DND-41 (cell line): ENCODE measurements around the gene PLOD2.

Experiments
- ATAC-seq: fragments of 200-7000 bp; cut with Tn5 transposase; 3 replicates; pipeline ENCODE4 v1.9.1; 2021; ENCODE audit warnings: low read depth; ENCODE audit not compliant: insufficient read depth
- DNase-seq: peaks from one replicate; pipeline ENCODE4 v3.0.0-alpha.2; 2020
- H2AFZ ChIP-seq: 2 replicates; pipeline ENCODE4 v1.6.0; 2012; ENCODE audit warnings: low read depth, low read length
- H3K27ac ChIP-seq: 2 replicates; pipeline ENCODE4 v1.5.1; 2012; ENCODE audit warnings: low read length, inconsistent platforms
- H3K27me3 ChIP-seq: fragments of 200-600 bp; sonication (generic); 2 replicates; pipeline ENCODE4 v1.6.0; 2012; ENCODE audit warnings: low read length, mild to moderate bottlenecking, inconsistent platforms; ENCODE audit not compliant: insufficient read depth, poor library complexity
- H3K36me3 ChIP-seq: 2 replicates; pipeline ENCODE4 v1.5.1; 2012; ENCODE audit warnings: low read length, inconsistent platforms; ENCODE audit not compliant: insufficient read depth
- H3K4me1 ChIP-seq: 2 replicates; pipeline ENCODE4 v1.5.1; 2012; ENCODE audit warnings: mild to moderate bottlenecking, low read length; ENCODE audit not compliant: insufficient read depth
- H3K4me2 ChIP-seq: 2 replicates; pipeline ENCODE4 v1.6.0; 2012; ENCODE audit warnings: mild to moderate bottlenecking, moderate library complexity, low read length, inconsistent platforms; ENCODE audit not compliant: insufficient read depth
- H3K4me3 ChIP-seq, 2 experiments: fragments of 200-600 bp in 1 of 2; shearing (Covaris generic) in 1 of 2; 2 replicates each; pipeline ENCODE4 v1.5.1; 2012 to 2016; ENCODE audit warnings: inconsistent platforms in 2 of 2, low read length in 2 of 2, mild to moderate bottlenecking in 2 of 2, low read depth in 1 of 2, moderate library complexity in 1 of 2
- H3K79me2 ChIP-seq: 2 replicates; pipeline ENCODE4 v1.6.0; 2012; ENCODE audit warnings: low read length, inconsistent platforms; ENCODE audit not compliant: insufficient read depth
- H3K9ac ChIP-seq: 2 replicates; pipeline ENCODE4 v1.6.0; 2012; ENCODE audit warnings: low read depth, mild to moderate bottlenecking, inconsistent platforms, low read length, moderate library complexity
- H3K9me3 ChIP-seq: 2 replicates; pipeline ENCODE4 v1.5.1; 2012; ENCODE audit warnings: low read length, moderate library complexity, mild to moderate bottlenecking, inconsistent platforms; ENCODE audit not compliant: insufficient read depth, severe bottlenecking
- H4K20me1 ChIP-seq: 2 replicates; pipeline ENCODE4 v1.6.0; 2012; ENCODE audit warnings: low read length; ENCODE audit not compliant: insufficient read depth
- CTCF ChIP-seq: IDR thresholded peaks from 2 replicates; pipeline ENCODE4 v1.5.1; 2012; ENCODE audit warnings: borderline replicate concordance, low read length, moderate library complexity, mild to moderate bottlenecking; ENCODE audit not compliant: poor library complexity, severe bottlenecking; ENCODE audit errors: extremely low read depth
- EZH2 ChIP-seq: IDR thresholded peaks from 3 replicates; pipeline ENCODE4 v1.6.1; 2012; ENCODE audit warnings: borderline replicate concordance, low read depth, mild to moderate bottlenecking, moderate library complexity, low read length, inconsistent platforms; ENCODE audit not compliant: severe bottlenecking

PLOD2 gene

GRCh38 chr3:146087116-146087515 is 73.9 kb downstream of the PLOD2 start:
- Histone ChIP-seq H3K9me3 (no peaks in the 10 kb centered on the region), H3K4me3 (no peak overlapping the region), H4K20me1 (no peaks in the 10 kb centered on the region), H3K79me2 (no peaks in the 10 kb centered on the region), H3K4me2 (no peak overlapping the region), H3K27me3 (no peaks in the 10 kb centered on the region), H2AFZ (no peak overlapping the region), H3K27ac (no peak overlapping the region), H3K9ac (no peak overlapping the region), H3K4me1 (no peaks in the 10 kb centered on the region), H3K36me3 (no peaks in the 10 kb centered on the region)
- TF ChIP-seq EZH2 (no peak), CTCF (no peak)
- no peak for DNase-seq
- no peak for ATAC-seq

GRCh38 chr3:146086211-146086610 is 74.8 kb downstream of the PLOD2 start:
- Histone ChIP-seq H2AFZ (no peak overlapping the region), H3K27ac (no peak overlapping the region), H4K20me1 (no peaks in the 10 kb centered on the region), H3K4me2 (no peak overlapping the region), H3K9ac (no peak overlapping the region), H3K4me1 (no peaks in the 10 kb centered on the region), H3K36me3 (no peaks in the 10 kb centered on the region), H3K4me3 (no peak overlapping the region), H3K9me3 (no peaks in the 10 kb centered on the region), H3K27me3 (no peaks in the 10 kb centered on the region), H3K79me2 (no peaks in the 10 kb centered on the region)
- DNase-seq, result no peak
- no peak for TF ChIP-seq EZH2
- TF ChIP-seq CTCF, result no peak
- ATAC-seq, result no peak

- H3K79me2 ChIP-seq, result no peaks in the 10 kb centered on the region
- DNase-seq, result no peak
- H2AFZ ChIP-seq, result no peak overlapping the region
- no peak overlapping the region for H3K9ac ChIP-seq
- H3K4me1 ChIP-seq, result no peaks in the 10 kb centered on the region
- no peaks in the 10 kb centered on the region for H3K27me3 ChIP-seq
- H3K4me2 ChIP-seq, result no peak overlapping the region
- no peak for TF ChIP-seq CTCF
- H3K9me3 ChIP-seq, result no peaks in the 10 kb centered on the region
- no peak overlapping the region for H3K27ac ChIP-seq
- no peaks in the 10 kb centered on the region for H4K20me1 ChIP-seq
- no peak overlapping the region for H3K4me3 ChIP-seq
- no peaks in the 10 kb centered on the region for H3K36me3 ChIP-seq
- ATAC-seq, result no peak
Observed at GRCh38 chr3:146085678-146086077, 75.3 kb downstream of the PLOD2 start.

- no peak for ATAC-seq
- Histone ChIP-seq H3K9ac (no peak overlapping the region), H3K4me3 (no peak overlapping the region), H3K79me2 (no peaks in the 10 kb centered on the region), H3K27ac (no peak overlapping the region), H3K4me1 (no peaks in the 10 kb centered on the region), H3K9me3 (no peaks in the 10 kb centered on the region), H3K4me2 (no peak overlapping the region), H3K36me3 (no peaks in the 10 kb centered on the region), H4K20me1 (no peaks in the 10 kb centered on the region), H3K27me3 (no peaks in the 10 kb centered on the region), H2AFZ (no peak overlapping the region)
- no peak for DNase-seq
- TF ChIP-seq EZH2, result no peak
- TF ChIP-seq CTCF, result no peak
Observed at GRCh38 chr3:146080578-146080977, 80.4 kb downstream of the PLOD2 start.
